Transverse colon (tissue), 3 donors: Measurements from ENCODE around the gene OR5H2.

Experiments
- POLR2A ChIP-seq: fragments of 450-650 bp; IDR thresholded peaks from one replicate; pipeline ENCODE4 v1.6.1; 2016; ENCODE audit warnings: antibody characterized with exemption, mild to moderate bottlenecking, moderate library complexity
- TF ChIP-seq, protein P1 (sequence below), 5 experiments: fragments of 200-600 bp in 3 of 5; fragments of 450-650 bp in 2 of 5; sonication (generic) in 3 of 5; IDR thresholded peaks; 1 replicate in 2 of 5; 2 replicates in 3 of 5; pipeline ENCODE4 v1.5.1; 2016 to 2017; ENCODE audit warnings: antibody characterized with exemption in 5 of 5, inconsistent platforms in 3 of 5, mild to moderate bottlenecking in 2 of 5, moderate library complexity in 1 of 5

DNA sequence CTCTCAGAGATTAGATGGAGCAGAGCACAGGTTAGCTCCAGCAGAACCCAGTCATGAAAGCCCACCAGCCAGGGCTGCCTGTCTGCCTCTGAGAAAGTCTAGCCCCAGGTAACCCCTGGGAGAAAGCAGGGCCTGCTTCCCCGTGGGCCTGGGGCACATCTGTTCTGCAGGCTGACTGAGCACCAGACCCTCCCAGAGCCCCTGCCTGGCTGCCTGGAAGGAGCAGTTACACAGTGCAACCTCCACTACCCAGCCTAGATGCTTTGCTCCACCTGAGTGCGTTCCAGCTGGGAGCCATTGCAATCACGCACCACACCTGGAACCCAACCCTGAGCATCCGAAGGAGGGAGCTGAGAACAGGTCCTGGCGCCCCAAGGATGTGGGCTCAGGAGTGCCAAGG lies 46.6 kb downstream of the OR5H2 start:
- TF ChIP-seq, protein P1, sequence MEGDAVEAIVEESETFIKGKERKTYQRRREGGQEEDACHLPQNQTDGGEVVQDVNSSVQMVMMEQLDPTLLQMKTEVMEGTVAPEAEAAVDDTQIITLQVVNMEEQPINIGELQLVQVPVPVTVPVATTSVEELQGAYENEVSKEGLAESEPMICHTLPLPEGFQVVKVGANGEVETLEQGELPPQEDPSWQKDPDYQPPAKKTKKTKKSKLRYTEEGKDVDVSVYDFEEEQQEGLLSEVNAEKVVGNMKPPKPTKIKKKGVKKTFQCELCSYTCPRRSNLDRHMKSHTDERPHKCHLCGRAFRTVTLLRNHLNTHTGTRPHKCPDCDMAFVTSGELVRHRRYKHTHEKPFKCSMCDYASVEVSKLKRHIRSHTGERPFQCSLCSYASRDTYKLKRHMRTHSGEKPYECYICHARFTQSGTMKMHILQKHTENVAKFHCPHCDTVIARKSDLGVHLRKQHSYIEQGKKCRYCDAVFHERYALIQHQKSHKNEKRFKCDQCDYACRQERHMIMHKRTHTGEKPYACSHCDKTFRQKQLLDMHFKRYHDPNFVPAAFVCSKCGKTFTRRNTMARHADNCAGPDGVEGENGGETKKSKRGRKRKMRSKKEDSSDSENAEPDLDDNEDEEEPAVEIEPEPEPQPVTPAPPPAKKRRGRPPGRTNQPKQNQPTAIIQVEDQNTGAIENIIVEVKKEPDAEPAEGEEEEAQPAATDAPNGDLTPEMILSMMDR (IDR thresholded peaks at IDR 0.05): no peak
- TF ChIP-seq POLR2A: no peak
